HepG2 (cell line): Measurements from ENCODE around the gene TP53TG5. TPM values are rescaled to one million over a fixed set of nuclear protein-coding genes. Genes with fewer than 3 reads are reported as not detected.

ENCODE experiments used
- ARID4A ChIP-seq: sonication (generic); formaldehyde crosslinking; IDR thresholded peaks from 2 replicates; pipeline ENCODE4 v1.5.0; 2020; ENCODE audit warnings: mild to moderate bottlenecking, missing genetic modification reagents, borderline replicate concordance
- CHD4 ChIP-seq: fragments of 200-600 bp; sonication (generic); IDR thresholded peaks from 2 replicates; pipeline ENCODE4 v1.7.0; 2017; ENCODE audit warnings: mild to moderate bottlenecking, low read length, borderline replicate concordance
- IRF1 ChIP-seq: sonication (generic); formaldehyde crosslinking; IDR thresholded peaks from 2 replicates; pipeline ENCODE4 v1.4.0; 2020; ENCODE audit warnings: low read depth, mild to moderate bottlenecking, missing genetic modification reagents
- KDM2A ChIP-seq: sonication (generic); formaldehyde crosslinking; IDR thresholded peaks from 2 replicates; pipeline ENCODE4 v1.4.0; 2020; ENCODE audit warnings: low read depth, missing genetic modification reagents, borderline replicate concordance
- MAFF ChIP-seq: IDR thresholded peaks from 2 replicates; pipeline ENCODE4 v1.6.1; 2011; ENCODE audit warnings: low read depth, low read length, improper control_type of control experiment
- RFX1 ChIP-seq: fragments of 450-650 bp; IDR thresholded peaks from 2 replicates; pipeline ENCODE4 v1.6.1; 2017
- SMARCE1 ChIP-seq: fragments of 450-650 bp; IDR thresholded peaks from 2 replicates; pipeline ENCODE4 v1.6.1; 2017; ENCODE audit warnings: borderline replicate concordance
- SP140L ChIP-seq: sonication (generic); formaldehyde crosslinking; IDR thresholded peaks from 2 replicates; pipeline ENCODE4 v1.4.0; 2020; ENCODE audit warnings: missing genetic modification reagents, borderline replicate concordance
- SP2 ChIP-seq: sonication (generic); formaldehyde crosslinking; IDR thresholded peaks from 2 replicates; pipeline ENCODE4 v1.5.1; 2020; ENCODE audit warnings: mild to moderate bottlenecking, missing genetic modification reagents
- SP4 ChIP-seq: sonication (generic); formaldehyde crosslinking; IDR thresholded peaks from 2 replicates; pipeline ENCODE4 v1.8.1; 2023; ENCODE audit warnings: mild to moderate bottlenecking, missing genetic modification reagents
- SRSF1 ChIP-seq: fragments of 200-400 bp; formaldehyde crosslinking; optimal IDR thresholded peaks from 2 replicates; pipeline ENCODE3; 2017; ENCODE audit warnings: mild to moderate bottlenecking, low read depth, low read length, moderate library complexity
- ZNF318 ChIP-seq: sonication (generic); formaldehyde crosslinking; IDR thresholded peaks from 2 replicates; pipeline ENCODE4 v1.4.0; 2020; ENCODE audit warnings: mild to moderate bottlenecking, missing genetic modification reagents
- ZNF460 ChIP-seq: sonication (generic); formaldehyde crosslinking; IDR thresholded peaks from 2 replicates; pipeline ENCODE4 v1.5.1; 2020; ENCODE audit warnings: missing genetic modification reagents, mild to moderate bottlenecking, borderline replicate concordance
- ZNF619 ChIP-seq: sonication (generic); formaldehyde crosslinking; IDR thresholded peaks from 2 replicates; pipeline ENCODE4 v1.4.0; 2020; ENCODE audit warnings: mild to moderate bottlenecking, missing genetic modification reagents
- ZNF768 ChIP-seq: sonication (generic); formaldehyde crosslinking; IDR thresholded peaks from 2 replicates; pipeline ENCODE4 v1.4.0; 2020; ENCODE audit warnings: missing genetic modification reagents
- polyA plus RNA-seq, 8 experiments: library from polyadenylated mRNA; depleted of rRNA in 3 of 8; stranded (reverse) in 7 of 8; unstranded in 1 of 8; fragments of >200 nt; fragmentation: Illumina TruSeq in 4 of 8; extraction: Trizol in 4 of 8; gene quantifications; 2 replicates each; pipeline versions ENCODE4 v1.2.1 to v1.2.3, GENCODE V29; 2011 to 2016; ENCODE audit warnings: low read depth in 4 of 8, missing spikeins in 1 of 8, mixed read lengths in 1 of 8; ENCODE audit not compliant: insufficient read depth in 1 of 8
- total RNA-seq, 5 experiments: library from RNA; depleted of rRNA; stranded (reverse); fragments of >200 nt; fragmentation: Illumina TruSeq; extraction: Trizol; gene quantifications; 2 replicates each; pipeline ENCODE4 v1.2.3, GENCODE V29; 2016; ENCODE audit warnings: low read depth in 1 of 5

Gene TP53TG5
- total and polyA plus RNA-seq, 2 of the 13 experiments (the other 11 are each of a cell fraction or from before 2014, with no cell fraction given), result 0.11 TPM; not detected in 1

DNA sequence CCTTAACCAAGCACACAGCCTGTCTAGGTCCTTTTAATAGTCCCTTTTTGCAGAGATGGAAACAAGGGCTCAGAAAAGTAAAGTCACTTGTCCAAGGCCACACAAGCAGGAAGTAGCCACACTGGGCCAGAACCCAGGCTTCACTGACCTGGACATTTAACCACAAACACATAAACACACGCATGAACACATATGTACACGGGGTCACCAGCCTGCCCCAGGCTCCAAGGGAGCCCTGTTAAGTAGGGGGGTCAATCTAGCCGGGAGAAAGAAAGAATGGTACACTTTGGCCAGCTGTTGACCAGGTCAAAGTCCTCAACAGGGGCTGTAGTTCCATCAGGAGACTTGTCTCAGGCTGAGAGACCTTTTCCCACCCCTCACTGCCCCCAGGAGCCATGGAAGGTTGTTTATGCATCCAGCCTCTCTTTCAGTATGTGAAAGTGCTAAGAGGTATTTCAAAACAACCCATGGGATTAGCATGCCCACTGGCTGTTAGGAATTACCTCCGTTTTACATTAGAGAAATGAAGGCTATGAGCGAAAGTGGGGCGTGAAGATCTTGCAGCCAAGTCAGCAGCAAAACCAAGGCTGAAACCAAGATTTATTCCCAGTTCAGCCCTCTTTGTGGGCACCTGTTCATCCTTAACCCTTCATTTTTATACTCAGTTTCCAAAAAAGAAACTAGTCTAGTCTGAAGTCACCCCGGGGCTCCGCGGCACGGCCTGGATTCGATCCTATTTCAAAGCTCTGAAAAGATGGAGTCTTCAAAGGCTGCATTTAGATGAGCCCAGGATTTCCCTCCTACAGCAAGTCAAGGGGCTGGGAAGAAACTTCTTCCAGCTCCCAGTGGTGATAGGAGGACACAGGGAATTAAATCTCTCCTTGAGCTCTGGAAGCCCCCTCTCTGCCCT, 39.7 kb downstream of the TP53TG5 start (continued):
- TF ChIP-seq RFX1 (no peak), IRF1 (no peak), KDM2A (CRISPR knock-in tag) (no peak), ZNF619 (CRISPR knock-in tag) (no peak), ZNF460 (CRISPR knock-in tag) (no peak), SRSF1 (no peak), SMARCE1 (0 out of 2 replicates have a peak, but pooled peaks have one; percentile 2), CHD4 (no peak; the same call in none of the 2 replicates), ARID4A (CRISPR knock-in tag) (peak; percentile 47), MAFF (no peak), ZNF318 (no peak), SP140L (CRISPR knock-in tag) (no peak), SP4 (CRISPR knock-in tag) (peak; percentile 14; the same call in 1 of the 2 replicates), ZNF768 (CRISPR knock-in tag) (no peak), SP2 (no peak)
